ENCODE data around the gene SHC4.
"Not testable (repeated sequence)": the region's sequence is repeated elsewhere in the genome, so short reads cannot be mapped to it uniquely, and the experiment has no call there.

SHC4 gene

DNA sequence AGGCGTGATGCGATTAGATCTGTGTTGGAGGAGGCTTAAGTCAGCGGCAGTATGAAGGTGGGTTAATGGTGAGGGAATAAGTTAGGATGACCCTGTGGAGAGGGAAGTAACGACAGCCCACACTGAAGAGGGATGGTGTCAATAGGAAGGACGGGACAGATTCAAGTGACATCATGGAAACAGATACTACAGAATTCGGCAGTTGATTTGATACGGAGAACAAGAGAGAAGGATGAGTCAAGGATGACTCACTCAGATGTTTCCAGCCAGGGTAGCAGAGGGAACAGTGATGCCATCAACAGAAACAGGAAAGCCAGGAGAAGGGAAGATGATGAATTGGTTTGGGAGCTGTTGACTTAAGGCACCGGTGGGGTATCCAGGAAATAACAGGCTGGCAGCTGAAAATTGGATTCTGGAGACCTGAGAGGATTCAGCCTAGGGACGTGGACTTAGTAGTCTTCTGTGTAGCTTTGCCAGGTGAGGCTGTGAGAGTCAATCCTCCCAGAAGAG is 38.0 kb downstream of the SHC4 start:
- no peak for DNase-seq (ENCODE audit: low read depth, low spot score)
- no peaks in the 10 kb centered on the region for H3K27me3 ChIP-seq (ENCODE audit: control insufficient read depth, insufficient read depth, low read length)
- H3K36me3 ChIP-seq (ENCODE audit: control insufficient read depth, insufficient read depth, low read length) = no peaks in the 10 kb centered on the region
- no peak overlapping the region for H3K4me3 ChIP-seq (ENCODE audit: low read length)
- WGBS (ENCODE audit: insufficient coverage, insufficient read length) = no CpG with 5 or more reads among the region's 9 CpGs
- H3K27ac ChIP-seq (ENCODE audit: low read length) = no peak overlapping the region
- H3K4me1 ChIP-seq (ENCODE audit: control insufficient read depth, insufficient read depth, low read length) = no peaks in the 10 kb centered on the region
- H3K9me3 ChIP-seq (ENCODE audit: control insufficient read depth, insufficient read depth, low read length) = no peaks in the 10 kb centered on the region

DNA sequence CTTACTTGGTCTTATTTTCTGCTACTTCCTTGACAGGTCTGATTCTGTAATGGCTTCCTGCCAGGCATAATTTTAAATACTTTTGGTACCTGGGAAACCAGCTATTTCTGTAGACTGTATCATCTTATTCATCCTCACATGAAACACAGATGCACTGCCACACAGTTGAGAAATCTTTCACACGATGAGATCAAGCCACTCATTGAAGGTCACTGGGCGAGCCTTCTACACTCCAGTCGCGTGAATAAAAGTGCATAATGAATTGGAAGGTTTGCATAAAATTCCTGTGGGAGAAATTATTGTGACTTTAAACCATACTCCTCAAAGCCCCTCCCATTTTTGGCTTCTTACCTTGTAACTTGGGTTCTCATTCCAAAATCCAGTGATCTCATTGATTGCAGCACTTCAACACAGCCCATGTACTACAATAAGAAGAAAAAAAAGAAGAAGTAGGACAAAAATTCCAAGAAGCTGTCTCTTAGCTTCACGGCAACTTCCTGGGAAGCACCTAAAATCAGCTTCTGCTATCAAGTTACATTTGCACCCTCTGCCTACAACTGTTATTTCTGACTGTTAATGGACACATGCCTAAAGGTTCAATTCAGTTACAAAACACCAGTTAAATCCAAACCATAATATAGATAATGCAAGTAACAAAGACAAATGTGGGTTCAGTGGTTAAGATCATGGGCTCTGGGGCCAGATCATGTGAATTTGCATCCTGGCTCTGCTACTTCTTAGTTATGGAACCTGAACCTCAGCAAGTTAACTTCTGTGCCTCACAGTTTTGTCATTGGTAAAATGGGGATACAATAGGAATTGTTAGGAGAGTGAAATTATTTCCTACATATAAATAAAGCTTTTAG is 39.0 kb downstream of the SHC4 start:
- DNase-seq (ENCODE audit: low read depth, low spot score) = no peak
- Histone ChIP-seq H3K4me3 (ENCODE audit: low read length) (no peak overlapping the region), H3K27ac (ENCODE audit: low read length) (no peak overlapping the region), H3K4me1 (ENCODE audit: control insufficient read depth, insufficient read depth, low read length) (no peaks in the 10 kb centered on the region), H3K27me3 (ENCODE audit: control insufficient read depth, insufficient read depth, low read length) (no peaks in the 10 kb centered on the region), H3K36me3 (ENCODE audit: control insufficient read depth, insufficient read depth, low read length) (no peaks in the 10 kb centered on the region), H3K9me3 (ENCODE audit: control insufficient read depth, insufficient read depth, low read length) (no peaks in the 10 kb centered on the region)
- WGBS (ENCODE audit: insufficient coverage, insufficient read length) = no CpG with 5 or more reads among the region's 5 CpGs

DNA sequence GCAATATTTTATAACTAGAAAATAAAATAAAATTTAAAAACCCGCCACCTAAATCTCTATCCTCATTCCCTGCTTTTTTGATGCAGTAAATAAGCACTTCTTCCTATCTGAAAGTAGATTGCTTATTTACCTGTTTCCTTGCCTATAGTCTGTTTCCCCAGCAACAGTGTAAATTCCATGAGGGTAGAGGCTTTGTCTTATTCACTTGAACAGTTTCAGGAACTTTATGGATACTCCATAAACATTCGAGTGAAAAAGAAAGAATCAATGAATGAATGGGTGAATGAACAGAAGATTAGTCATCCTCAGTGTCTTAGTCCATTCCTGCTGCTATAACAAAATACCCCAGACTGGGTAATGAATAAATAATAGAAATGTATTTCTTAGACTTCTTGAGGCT is 41.7 kb downstream of the SHC4 start:
- DNase-seq (ENCODE audit: low read depth, low spot score) = no peak
- no peaks in the 10 kb centered on the region for H3K27me3 ChIP-seq (ENCODE audit: control insufficient read depth, insufficient read depth, low read length)
- H3K27ac ChIP-seq (ENCODE audit: low read length) = no peak overlapping the region
- 100% methylated on average over 1 of the region's 2 CpGs for WGBS (ENCODE audit: insufficient coverage, insufficient read length)
- no peaks in the 10 kb centered on the region for H3K36me3 ChIP-seq (ENCODE audit: control insufficient read depth, insufficient read depth, low read length)
- no peaks in the 10 kb centered on the region for H3K9me3 ChIP-seq (ENCODE audit: control insufficient read depth, insufficient read depth, low read length)
- no peaks in the 10 kb centered on the region for H3K4me1 ChIP-seq (ENCODE audit: control insufficient read depth, insufficient read depth, low read length)
- no peak overlapping the region for H3K4me3 ChIP-seq (ENCODE audit: low read length)

DNA sequence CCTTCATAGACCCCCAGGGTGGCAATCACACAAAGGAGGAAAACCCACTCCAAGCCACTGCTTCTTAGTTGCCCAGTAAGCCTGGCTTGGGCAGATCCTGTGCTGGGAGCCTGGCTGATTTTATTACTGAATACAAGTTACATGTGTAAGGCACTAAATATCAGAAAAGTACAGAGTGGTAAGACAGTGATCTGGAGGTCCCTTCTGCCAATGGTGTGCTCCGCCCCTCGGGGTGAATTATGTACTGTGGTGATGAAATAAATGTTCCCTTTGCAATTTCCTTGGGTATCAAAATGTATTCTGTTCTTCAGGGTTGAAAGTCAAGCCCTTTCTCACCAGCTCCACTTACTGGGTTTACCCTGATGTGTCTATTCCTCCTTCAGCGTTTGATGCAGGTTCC is 47.0 kb downstream of the SHC4 start:
- no peaks in the 10 kb centered on the region for H3K27me3 ChIP-seq (ENCODE audit: control insufficient read depth, insufficient read depth, low read length)
- DNase-seq (ENCODE audit: low read depth, low spot score) = no peak
- WGBS (ENCODE audit: insufficient coverage, insufficient read length) = no CpG with 5 or more reads among the region's 3 CpGs
- no peak overlapping the region for H3K4me3 ChIP-seq (ENCODE audit: low read length)
- H3K36me3 ChIP-seq (ENCODE audit: control insufficient read depth, insufficient read depth, low read length) = no peaks in the 10 kb centered on the region
- no peaks in the 10 kb centered on the region for H3K4me1 ChIP-seq (ENCODE audit: control insufficient read depth, insufficient read depth, low read length)
- H3K9me3 ChIP-seq (ENCODE audit: control insufficient read depth, insufficient read depth, low read length) = no peaks in the 10 kb centered on the region
- H3K27ac ChIP-seq (ENCODE audit: low read length) = no peak overlapping the region

DNA sequence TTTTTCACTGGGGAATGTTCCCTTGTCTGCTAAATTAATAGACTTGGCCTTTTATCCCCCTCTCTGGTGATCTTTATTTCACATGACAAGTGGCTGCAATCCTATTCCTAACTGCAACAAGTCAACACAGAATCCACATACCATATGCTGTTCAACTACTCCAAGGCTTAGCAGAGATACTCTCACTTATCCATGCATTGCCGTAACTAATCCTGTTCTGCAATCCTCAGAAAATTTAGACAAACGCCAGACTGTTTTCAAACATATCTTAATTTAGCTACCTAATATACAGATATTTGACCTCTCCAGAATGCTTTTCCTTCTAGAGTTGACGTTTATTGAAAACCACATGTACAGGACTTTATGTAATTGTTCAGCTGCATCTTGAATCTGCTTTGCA is 47.9 kb downstream of the SHC4 start:
- Histone ChIP-seq H3K36me3 (ENCODE audit: control insufficient read depth, insufficient read depth, low read length) (no peaks in the 10 kb centered on the region), H3K27me3 (ENCODE audit: control insufficient read depth, insufficient read depth, low read length) (no peaks in the 10 kb centered on the region), H3K4me1 (ENCODE audit: control insufficient read depth, insufficient read depth, low read length) (no peaks in the 10 kb centered on the region), H3K27ac (ENCODE audit: low read length) (no peak overlapping the region), H3K4me3 (ENCODE audit: low read length) (no peak overlapping the region), H3K9me3 (ENCODE audit: control insufficient read depth, insufficient read depth, low read length) (no peaks in the 10 kb centered on the region)
- DNase-seq (ENCODE audit: low read depth, low spot score) = no peak
- WGBS (ENCODE audit: insufficient coverage, insufficient read length) = no CpG with 5 or more reads among the region's 3 CpGs

DNA sequence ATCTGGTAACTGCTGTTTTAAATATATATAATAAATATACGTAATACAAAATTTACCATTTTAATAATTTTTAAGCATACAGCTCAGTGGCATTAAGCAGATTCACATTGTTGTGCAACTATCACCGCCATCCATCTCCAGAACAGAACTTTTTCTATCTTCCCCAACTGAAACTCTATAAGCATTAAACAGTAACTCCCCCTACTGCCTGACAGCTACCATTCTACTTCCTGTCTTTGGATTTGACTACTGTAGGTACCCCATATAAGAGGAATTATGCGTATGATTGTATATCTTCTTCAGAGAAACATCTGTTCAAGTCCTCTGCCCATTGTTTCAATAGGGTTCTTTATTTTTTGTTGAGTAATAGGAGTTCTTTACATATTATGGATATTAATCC is 49.0 kb downstream of the SHC4 start:
- WGBS (ENCODE audit: insufficient coverage, insufficient read length) = no CpG with 5 or more reads among the region's 3 CpGs
- Histone ChIP-seq H3K36me3 (ENCODE audit: control insufficient read depth, insufficient read depth, low read length) (no peaks in the 10 kb centered on the region), H3K27me3 (ENCODE audit: control insufficient read depth, insufficient read depth, low read length) (no peaks in the 10 kb centered on the region), H3K9me3 (ENCODE audit: control insufficient read depth, insufficient read depth, low read length) (no peaks in the 10 kb centered on the region), H3K4me1 (ENCODE audit: control insufficient read depth, insufficient read depth, low read length) (no peaks in the 10 kb centered on the region), H3K27ac (ENCODE audit: low read length) (no peak overlapping the region), H3K4me3 (ENCODE audit: low read length) (no peak overlapping the region)
- no peak for DNase-seq (ENCODE audit: low read depth, low spot score)

DNA sequence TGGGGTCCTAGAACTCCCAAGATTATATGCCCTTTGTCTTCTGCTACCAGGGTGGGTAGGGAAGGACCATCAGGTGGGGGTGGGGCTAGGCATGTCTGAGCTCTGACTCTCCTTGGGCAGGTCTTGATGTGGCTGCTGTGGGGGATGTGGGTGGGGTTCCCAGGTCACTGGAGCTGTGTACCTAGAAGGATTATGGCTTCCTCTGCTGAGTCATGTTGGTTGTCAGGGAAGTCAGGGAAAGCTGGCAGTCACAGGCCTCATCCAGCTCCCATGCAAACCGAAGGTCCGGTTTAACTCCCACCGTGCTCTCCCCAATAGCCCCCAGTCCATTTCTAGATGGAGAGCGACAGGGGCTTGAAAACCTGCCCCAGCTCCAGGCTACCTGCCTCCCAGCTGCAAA is 50.6 kb downstream of the SHC4 start:
- Histone ChIP-seq H3K36me3 (ENCODE audit: control insufficient read depth, insufficient read depth, low read length) (no peaks in the 10 kb centered on the region), H3K27ac (ENCODE audit: low read length) (no peak overlapping the region), H3K4me3 (ENCODE audit: low read length) (no peak overlapping the region), H3K4me1 (ENCODE audit: control insufficient read depth, insufficient read depth, low read length) (no peaks in the 10 kb centered on the region), H3K9me3 (ENCODE audit: control insufficient read depth, insufficient read depth, low read length) (no peaks in the 10 kb centered on the region), H3K27me3 (ENCODE audit: control insufficient read depth, insufficient read depth, low read length) (no peaks in the 10 kb centered on the region)
- DNase-seq (ENCODE audit: low read depth, low spot score) = no peak
- WGBS (ENCODE audit: insufficient coverage, insufficient read length) = no CpG with 5 or more reads among the region's 4 CpGs

DNA sequence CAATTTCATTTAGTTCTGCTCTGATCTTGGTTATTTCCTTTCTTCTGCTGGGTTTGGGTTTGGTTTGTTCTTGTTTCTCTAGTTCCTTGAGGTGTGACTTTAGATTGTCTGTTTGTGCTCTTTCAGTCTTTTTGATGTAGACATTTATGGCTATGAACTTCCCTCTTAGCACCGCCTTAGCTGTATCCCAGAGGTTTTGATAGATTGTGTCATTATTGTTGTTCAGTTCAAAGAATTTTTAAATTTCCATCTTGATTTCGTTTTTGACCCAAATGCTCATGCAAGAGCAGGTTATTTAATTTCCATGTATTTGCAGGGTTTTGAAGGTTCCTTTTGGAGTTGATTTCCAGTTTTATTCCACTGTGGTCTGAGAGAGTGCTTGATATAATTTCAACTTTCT is 53.2 kb downstream of the SHC4 start:
- no CpG with 5 or more reads among the region's 2 CpGs for WGBS (ENCODE audit: insufficient coverage, insufficient read length)
- H3K4me3 ChIP-seq (ENCODE audit: low read length); H3K4me1 ChIP-seq (ENCODE audit: control insufficient read depth, insufficient read depth, low read length); H3K27me3 ChIP-seq (ENCODE audit: control insufficient read depth, insufficient read depth, low read length); H3K27ac ChIP-seq (ENCODE audit: low read length); H3K36me3 ChIP-seq (ENCODE audit: control insufficient read depth, insufficient read depth, low read length); H3K9me3 ChIP-seq (ENCODE audit: control insufficient read depth, insufficient read depth, low read length); DNase-seq (ENCODE audit: low read depth, low spot score): not testable (repeated sequence)

DNA sequence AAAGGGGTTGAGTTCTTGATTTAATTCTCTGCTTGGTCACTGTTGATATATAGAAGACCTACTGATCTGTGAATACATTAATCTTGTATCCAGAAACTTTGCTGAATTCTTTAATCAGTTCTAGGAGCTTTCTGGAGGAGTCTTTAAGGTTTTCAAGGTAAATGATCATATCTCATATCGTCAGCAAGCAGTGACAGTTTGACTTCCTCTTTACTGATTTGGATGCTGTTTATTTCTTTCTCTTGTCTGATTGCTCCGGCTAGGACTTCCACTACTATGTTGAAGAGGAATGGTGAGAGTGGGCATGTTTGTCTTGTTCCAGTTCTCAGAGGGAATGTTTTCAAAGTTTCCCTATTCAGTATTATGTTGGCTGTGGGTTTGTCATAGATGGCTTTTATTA is 54.4 kb downstream of the SHC4 start:
- not testable (repeated sequence) for H3K27me3 ChIP-seq (ENCODE audit: control insufficient read depth, insufficient read depth, low read length); H3K27ac ChIP-seq (ENCODE audit: low read length); H3K9me3 ChIP-seq (ENCODE audit: control insufficient read depth, insufficient read depth, low read length); H3K4me3 ChIP-seq (ENCODE audit: low read length); H3K36me3 ChIP-seq (ENCODE audit: control insufficient read depth, insufficient read depth, low read length); DNase-seq (ENCODE audit: low read depth, low spot score); H3K4me1 ChIP-seq (ENCODE audit: control insufficient read depth, insufficient read depth, low read length)
- no CpG with 5 or more reads among the region's 2 CpGs for WGBS (ENCODE audit: insufficient coverage, insufficient read length)

DNA sequence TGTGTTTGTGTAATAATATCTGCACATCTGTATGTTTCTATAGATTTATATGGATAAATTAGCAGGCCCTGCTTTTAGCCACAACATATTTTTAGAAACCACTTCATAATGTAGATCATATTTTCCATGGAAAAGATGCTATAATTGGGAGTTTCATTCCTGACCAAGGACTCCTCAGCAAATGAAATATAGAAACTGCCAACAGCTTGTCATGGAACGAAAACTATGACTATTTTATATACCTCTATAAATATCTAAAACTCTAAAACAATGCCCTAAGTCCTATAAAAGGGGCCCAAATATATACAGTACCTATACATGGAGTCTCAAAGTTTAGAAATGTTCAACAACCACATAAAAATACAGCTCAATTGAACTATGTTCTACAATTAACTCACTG is 57.9 kb downstream of the SHC4 start:
- no peak for DNase-seq (ENCODE audit: low read depth, low spot score)
- H3K9me3 ChIP-seq (ENCODE audit: control insufficient read depth, insufficient read depth, low read length) = no peaks in the 10 kb centered on the region
- H3K27ac ChIP-seq (ENCODE audit: low read length) = no peak overlapping the region
- no peaks in the 10 kb centered on the region; the same call in 1 of the 2 replicates for H3K27me3 ChIP-seq (ENCODE audit: control insufficient read depth, insufficient read depth, low read length)
- WGBS (ENCODE audit: insufficient coverage, insufficient read length) = no CpG with 5 or more reads among the region's 1 CpG
- no peaks in the 10 kb centered on the region for H3K4me1 ChIP-seq (ENCODE audit: control insufficient read depth, insufficient read depth, low read length)
- H3K4me3 ChIP-seq (ENCODE audit: low read length) = no peak overlapping the region
- no peaks in the 10 kb centered on the region for H3K36me3 ChIP-seq (ENCODE audit: control insufficient read depth, insufficient read depth, low read length)

DNA sequence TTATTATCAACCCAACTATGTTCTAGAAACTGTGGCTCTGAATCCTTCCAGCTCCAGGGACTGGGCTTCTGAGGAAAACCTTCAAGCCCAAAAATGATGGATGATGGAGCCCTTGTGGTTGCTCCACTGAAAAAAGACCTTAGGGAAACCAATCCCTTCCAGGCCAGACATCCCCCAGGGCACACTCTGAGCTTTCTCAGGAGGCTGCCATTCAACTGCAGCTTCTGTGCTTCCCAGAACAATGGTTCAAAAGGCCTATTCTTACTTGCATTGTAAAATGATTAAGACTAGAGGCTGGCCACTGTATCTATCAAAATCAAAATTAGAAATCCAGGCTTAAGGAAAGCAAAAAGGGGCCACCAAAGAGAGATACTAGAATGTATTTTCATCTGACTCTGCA is 58.5 kb downstream of the SHC4 start:
- H3K4me3 ChIP-seq (ENCODE audit: low read length) = no peak overlapping the region
- H3K27ac ChIP-seq (ENCODE audit: low read length) = no peak overlapping the region
- H3K27me3 ChIP-seq (ENCODE audit: control insufficient read depth, insufficient read depth, low read length) = no peaks in the 10 kb centered on the region; the same call in 1 of the 2 replicates
- H3K4me1 ChIP-seq (ENCODE audit: control insufficient read depth, insufficient read depth, low read length) = no peaks in the 10 kb centered on the region
- H3K9me3 ChIP-seq (ENCODE audit: control insufficient read depth, insufficient read depth, low read length) = no peaks in the 10 kb centered on the region
- DNase-seq (ENCODE audit: low read depth, low spot score) = no peak
- H3K36me3 ChIP-seq (ENCODE audit: control insufficient read depth, insufficient read depth, low read length) = no peaks in the 10 kb centered on the region
